NCI-H187 treated with DMSO at 0.1 percent for 48 hours (cell line): ENCODE measurements around the gene IGF1R.
"Not testable (repeated sequence)": the region's sequence is repeated elsewhere in the genome, so short reads cannot be mapped to it uniquely, and the experiment has no call there.

Experiments used
- DNase-seq: peaks from one replicate; lab custom pipeline; 2025; lab: John Stamatoyannopoulos, UW

The IGF1R gene

GRCh38 chr15:98997755-98998154 is 349.4 kb downstream of the IGF1R start:
- DNase-seq = no peak

GRCh38 chr15:98998279-98998678 is 349.9 kb downstream of the IGF1R start:
- DNase-seq = no peak

- DNase-seq = no peak
These were observed 350.9 kb downstream of the IGF1R start for GRCh38 chr15:98999233-98999632.

- no peak for DNase-seq
These were observed 353.9 kb downstream of the IGF1R start for GRCh38 chr15:99002226-99002625.

- DNase-seq = not testable (repeated sequence)
These were observed 355.0 kb downstream of the IGF1R start for GRCh38 chr15:99003317-99003716.

DNA sequence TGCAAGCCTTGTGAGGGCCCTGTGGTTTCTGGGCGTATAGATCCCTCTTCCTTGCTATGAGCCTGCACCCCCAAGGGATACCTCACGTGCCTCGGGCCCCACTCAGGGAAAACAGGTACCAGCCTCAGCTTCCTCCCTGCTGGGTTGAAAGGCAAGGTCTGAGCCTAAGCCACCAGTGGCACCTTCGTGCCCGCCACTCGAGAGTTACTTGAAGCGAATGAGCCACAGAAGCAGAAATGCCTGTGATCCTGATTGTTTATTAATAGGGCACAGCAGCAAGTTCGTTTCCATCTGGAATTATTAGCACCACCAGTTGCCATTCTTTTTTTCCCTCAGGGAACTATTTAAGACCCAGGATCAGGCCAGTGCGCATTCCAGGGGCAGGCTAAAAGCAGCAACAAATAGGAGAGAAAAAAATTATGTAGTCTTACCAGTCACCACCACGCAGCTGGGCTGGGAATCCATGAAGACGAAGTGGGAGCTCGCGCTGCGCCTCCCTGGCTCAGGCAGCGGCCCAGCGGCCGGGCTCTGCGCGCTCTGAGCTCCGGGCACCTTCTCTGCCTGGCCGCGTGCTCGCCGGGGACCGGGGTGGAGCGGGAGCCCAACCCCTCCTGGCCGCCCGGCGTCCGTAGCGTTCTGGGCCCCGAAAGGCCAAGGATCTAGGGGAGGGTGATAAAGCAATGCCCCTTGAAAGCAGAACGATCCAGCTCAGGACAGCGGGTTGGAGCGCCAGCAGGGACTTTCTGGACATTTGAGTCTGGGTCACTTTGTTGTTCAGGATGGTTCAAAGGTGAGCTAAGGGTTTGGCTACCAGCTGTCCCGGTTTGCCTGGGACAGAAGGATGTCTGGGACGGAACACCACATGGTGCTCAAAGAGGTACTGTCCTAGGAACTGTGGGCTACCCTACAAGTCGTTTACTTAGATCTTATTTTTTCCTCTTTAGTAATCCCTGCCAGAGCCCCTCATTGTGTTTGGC is 356.9 kb downstream of the IGF1R start:
- DNase-seq = not testable (repeated sequence)

DNA sequence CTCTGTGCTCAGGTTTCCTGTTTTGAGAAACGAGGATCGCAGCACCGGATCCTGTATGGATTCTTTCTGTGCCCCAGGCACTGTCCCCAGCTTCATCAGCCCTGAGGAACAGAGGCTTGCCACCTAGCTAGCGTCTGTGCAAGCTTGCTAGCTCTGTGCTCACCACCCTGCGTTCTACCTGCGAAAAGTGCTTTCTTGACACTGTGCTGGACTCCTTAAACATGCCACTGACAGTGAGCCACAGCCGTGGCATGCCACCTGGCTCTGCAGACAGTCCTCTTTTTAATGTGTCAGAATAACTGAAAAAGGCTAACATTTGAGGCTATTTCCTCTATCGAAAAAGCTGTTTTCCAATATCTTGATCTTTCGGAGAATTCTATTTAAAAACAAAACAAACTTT is 357.8 kb downstream of the IGF1R start:
- DNase-seq = no peak

GRCh38 chr15:99006904-99007495 is 358.7 kb downstream of the IGF1R start:
- no peak for DNase-seq

DNA sequence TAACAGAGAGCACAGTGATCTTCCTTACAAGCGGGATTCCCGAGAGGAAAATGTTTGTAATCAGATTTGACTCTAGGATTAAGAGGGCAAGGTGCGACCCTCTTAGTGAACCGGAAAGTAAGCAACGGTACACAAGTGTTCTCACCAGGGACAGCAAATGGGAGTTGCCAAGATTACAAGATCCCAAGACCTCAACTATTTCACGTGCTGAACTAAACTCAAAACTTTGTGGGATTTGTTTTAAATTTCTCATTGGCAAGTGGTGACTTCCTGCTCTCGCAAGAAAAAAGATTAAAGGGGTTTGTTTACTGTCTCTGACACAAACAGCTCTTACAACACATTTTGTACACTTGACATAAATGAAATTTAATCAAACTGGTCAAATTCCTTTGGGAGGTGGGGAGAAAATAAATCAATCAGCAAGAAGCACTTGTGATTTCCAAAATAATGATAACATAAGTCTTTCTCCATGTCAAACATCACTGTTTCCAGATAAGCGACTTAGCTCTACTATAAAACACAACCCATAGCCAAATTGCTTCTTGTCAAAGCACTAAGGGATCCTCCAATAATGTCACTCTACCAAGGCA is 361.5 kb downstream of the IGF1R start:
- no peak for DNase-seq

DNA sequence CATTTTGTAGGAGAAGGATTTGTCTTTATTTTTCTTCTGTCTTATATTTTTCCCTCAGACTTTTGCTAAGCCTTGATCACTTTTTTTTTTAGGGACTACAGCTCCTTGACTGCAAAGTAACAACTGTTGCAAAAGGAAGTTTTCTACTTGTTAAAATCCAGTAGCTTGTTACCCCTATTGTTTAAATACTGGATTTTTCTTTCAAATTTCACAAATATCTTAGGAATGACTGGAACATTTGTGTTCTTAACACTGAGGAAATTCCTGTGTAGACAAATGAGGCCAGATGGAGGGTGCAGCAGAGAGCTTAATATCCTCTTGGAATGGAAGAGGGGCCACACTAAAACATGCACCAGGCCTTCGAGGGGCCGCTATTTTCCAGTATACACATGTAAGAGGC is 362.4 kb downstream of the IGF1R start:
- no peak for DNase-seq
